Fibroblast of pulmonary artery (primary cell): Measurements from ENCODE around the gene HEXD.

ENCODE experiments used
- DNase-seq: peaks from one replicate; pipeline ENCODE4 v3.0.0-alpha.2; 2010; ENCODE audit warnings: low read depth
- H3K4me3 ChIP-seq: replicated peaks from 2 replicates; pipeline ENCODE4 v1.5.1; 2011; ENCODE audit warnings: low read depth, mild to moderate bottlenecking, control low read depth, low read length, moderate library complexity
- CTCF ChIP-seq: IDR thresholded peaks from 2 replicates; pipeline ENCODE4 v1.5.1; 2011; ENCODE audit warnings: mild to moderate bottlenecking, control low read depth, low read length, inconsistent platforms; ENCODE audit errors: missing control alignments

HEXD gene

DNA sequence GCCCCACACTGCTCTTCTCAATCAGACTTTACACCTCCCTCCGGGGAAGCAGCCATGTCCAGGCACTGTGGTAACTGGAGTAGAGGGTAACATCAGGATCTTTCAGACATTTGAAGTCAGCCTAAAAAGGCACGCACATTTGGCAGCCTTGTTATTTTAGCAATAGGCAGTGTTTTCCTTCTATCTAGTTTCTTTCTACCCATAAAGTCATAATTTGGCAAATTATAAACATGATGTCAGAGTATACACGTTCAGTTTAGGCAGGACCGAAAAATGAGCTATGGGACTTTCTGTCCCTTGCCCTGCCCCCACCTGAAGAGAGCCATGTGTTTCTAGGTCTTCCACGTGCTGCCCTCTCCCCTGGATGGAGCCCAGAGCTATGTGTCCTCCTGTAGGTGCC is 61.5 kb downstream of the HEXD start:
- DNase-seq: no peak
- no peak overlapping the region for H3K4me3 ChIP-seq
- no peak for TF ChIP-seq CTCF

- no peak overlapping the region for H3K4me3 ChIP-seq
- TF ChIP-seq CTCF: no peak
- no peak for DNase-seq
These were observed 62.2 kb downstream of the HEXD start for GRCh38 chr17:82480318-82480717.

DNA sequence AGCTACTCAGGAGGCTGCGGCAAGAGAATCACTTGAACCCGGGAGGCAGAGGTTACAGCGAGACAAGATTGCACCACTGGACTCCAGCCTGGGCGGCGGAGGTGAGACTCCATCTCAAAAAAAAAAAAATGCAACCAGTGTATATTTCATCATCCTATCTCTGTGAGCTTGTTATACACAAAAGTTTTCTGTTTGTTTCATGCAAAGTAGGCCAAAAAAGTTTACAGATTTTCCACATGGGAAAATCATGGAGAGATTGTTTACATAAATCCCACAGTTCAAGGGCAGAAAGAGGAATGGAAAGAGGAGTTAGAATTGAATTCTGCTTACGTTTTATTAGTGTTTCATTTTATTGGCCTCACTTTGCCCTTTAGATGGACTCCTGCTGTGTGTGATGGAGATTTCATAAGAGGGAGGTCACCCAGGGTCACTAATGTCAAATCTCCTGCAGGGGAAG is 65.1 kb downstream of the HEXD start:
- DNase-seq: no peak
- no peak for TF ChIP-seq CTCF
- no peak overlapping the region for H3K4me3 ChIP-seq

DNA sequence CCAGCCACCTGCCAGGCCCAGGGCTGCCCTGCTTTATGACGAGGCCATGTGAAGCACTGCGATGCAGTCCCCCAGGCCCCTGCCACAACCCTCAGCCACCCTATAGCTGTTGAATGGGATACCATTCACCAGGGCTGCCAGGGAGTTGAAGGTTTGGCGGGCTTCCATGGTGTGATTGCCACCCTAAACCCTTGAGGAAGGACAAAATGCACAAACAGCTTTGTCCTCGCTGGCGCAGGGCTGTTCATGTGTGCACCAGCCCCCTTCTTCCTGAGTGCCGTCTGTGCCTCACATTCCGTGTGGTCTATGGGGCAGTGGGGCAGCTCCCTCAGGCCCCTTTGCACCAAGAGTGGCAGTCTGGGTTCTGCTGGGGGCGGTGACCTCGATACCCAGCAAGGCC is 65.7 kb downstream of the HEXD start:
- no peak overlapping the region for H3K4me3 ChIP-seq
- no peak for TF ChIP-seq CTCF
- no peak for DNase-seq

DNA sequence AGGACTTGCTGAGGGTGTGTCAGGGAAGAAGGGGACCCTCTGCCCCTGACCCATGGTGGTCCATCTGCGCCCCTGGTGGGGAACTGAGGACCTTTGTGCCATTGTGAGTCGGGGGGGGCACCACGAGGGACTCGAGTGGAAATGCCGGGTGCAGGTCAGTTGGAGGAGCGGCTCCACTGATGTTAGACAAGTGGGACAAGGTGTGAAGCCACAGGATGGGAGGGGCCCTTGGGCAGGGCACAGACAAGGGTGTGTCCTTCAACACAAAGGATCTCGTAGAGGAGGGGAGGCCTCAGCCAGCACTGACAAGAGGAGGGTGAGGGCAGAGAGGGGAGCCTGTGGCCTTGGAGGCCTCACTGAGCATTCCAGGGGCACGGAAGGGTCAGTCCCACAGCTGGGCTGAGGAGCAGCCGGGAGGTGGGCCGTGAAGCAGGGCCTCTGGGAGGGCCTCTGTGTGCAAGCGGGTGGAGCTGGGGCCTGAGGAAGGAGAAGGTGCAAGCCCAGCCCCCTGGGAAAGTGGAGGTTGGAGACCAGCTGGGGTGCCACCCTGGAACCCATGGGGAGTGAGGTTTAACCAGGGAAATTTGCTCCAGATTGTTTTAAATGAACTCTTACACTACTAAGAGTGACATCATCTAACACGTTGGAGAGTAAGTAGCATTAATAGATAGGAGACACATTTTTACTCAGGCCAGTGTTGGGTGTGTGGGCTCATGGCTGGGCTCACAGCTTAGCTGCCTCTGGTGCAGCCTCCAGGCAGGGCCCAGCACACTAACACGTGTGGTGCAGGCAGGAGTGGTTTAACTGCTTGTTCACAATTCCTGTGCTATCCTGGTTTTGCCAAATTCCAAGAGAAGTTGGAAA is 68.3 kb downstream of the HEXD start:
- DNase-seq: no peak
- no peak overlapping the region for H3K4me3 ChIP-seq

GRCh38 chr17:82487910-82488309 is 69.8 kb downstream of the HEXD start:
- no peak overlapping the region for H3K4me3 ChIP-seq
- no peak for DNase-seq
- TF ChIP-seq CTCF: no peak

More for the DNA sequence above, 68.3 kb downstream of the HEXD start:
- no peak for TF ChIP-seq CTCF

GRCh38 chr17:82489117-82489516 is 71.0 kb downstream of the HEXD start:
- no peak for TF ChIP-seq CTCF
- no peak for DNase-seq
- H3K4me3 ChIP-seq: no peak overlapping the region
